Activated naive CD8-positive, alpha-beta T cell treated with anti-CD3 and anti-CD28 coated beads, Interleukin-2, amount 50 U/mL, for 24 hours (primary cell): ENCODE measurements around the gene ZNF341.

Experiments
- ATAC-seq: fragments of 150-1000 bp; cut with Tn5 transposase; one replicate; pipeline ENCODE4 v1.10.0; 2021
- DNase-seq: peaks from one replicate; pipeline ENCODE4 v3.0.0; 2021
- H3K27ac Mint-ChIP-seq: one replicate; pipeline ENCODE4 v1.8.0; 2021; ENCODE audit warnings: mild to moderate bottlenecking, mixed read lengths
- H3K27me3 Mint-ChIP-seq: one replicate; pipeline ENCODE4 v1.8.0; 2021; ENCODE audit warnings: mixed read lengths
- H3K36me3 Mint-ChIP-seq: one replicate; pipeline ENCODE4 v1.8.0; 2021; ENCODE audit warnings: low read depth, mixed read lengths
- H3K4me1 Mint-ChIP-seq: one replicate; pipeline ENCODE4 v1.8.0; 2021; ENCODE audit warnings: mixed read lengths
- H3K4me3 Mint-ChIP-seq: one replicate; pipeline ENCODE4 v1.8.0; 2021; ENCODE audit warnings: mild to moderate bottlenecking, moderate library complexity, mixed read lengths
- H3K9me3 Mint-ChIP-seq: one replicate; pipeline ENCODE4 v1.8.0; 2021; ENCODE audit warnings: mixed read lengths

The ZNF341 gene

GRCh38 chr20:33713865-33714367, 17.9 kb upstream of the ZNF341 start:
- DNase-seq (no peak), ATAC-seq (no peak)
- Mint-ChIP-seq H3K27ac (no peak overlapping the region), H3K4me3 (no peak overlapping the region), H3K9me3 (no peaks in the 10 kb centered on the region), H3K36me3 (peaks cover 13% of the 10 kb centered on the region), H3K27me3 (no peaks in the 10 kb centered on the region), H3K4me1 (peaks cover 20% of the 10 kb centered on the region)

DNA sequence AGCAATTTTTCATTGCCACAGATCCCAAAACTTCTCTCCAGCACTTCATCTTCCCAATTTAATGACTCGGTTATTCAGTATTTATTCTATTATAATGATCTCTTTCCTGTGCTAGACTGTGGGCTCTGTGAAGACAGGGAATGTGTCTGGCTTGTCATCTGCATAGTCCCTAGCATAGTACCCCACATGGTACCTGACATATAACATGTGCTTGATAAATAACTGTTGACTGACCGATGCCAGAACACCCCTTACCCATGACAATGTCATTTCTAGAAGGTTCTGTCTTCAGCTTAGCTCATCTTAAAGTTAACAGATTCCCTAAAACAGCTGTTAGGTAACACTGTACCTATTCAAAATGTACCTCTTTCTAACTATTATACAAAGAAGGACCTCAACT, 15.3 kb upstream of the ZNF341 start:
- Mint-ChIP-seq H3K27me3 (no peaks in the 10 kb centered on the region), H3K4me3 (no peak overlapping the region), H3K9me3 (peaks cover 4% of the 10 kb centered on the region), H3K27ac (no peak overlapping the region), H3K4me1 (peaks cover 24% of the 10 kb centered on the region), H3K36me3 (peaks cover 10% of the 10 kb centered on the region)
- DNase-seq (no peak), ATAC-seq (no peak)

GRCh38 chr20:33719277-33719988, 12.4 kb upstream of the ZNF341 start:
- peaks cover 2% of the 10 kb centered on the region for H3K36me3 Mint-ChIP-seq
- peak overlapping the region; percentile 78 for H3K4me3 Mint-ChIP-seq
- H3K9me3 Mint-ChIP-seq, result peaks cover 4% of the 10 kb centered on the region
- DNase-seq (no peak), ATAC-seq (no peak)
- peaks cover 24% of the 10 kb centered on the region for H3K4me1 Mint-ChIP-seq
- H3K27me3 Mint-ChIP-seq, result no peaks in the 10 kb centered on the region
- H3K27ac Mint-ChIP-seq, result peak overlapping the region; percentile 83

DNA sequence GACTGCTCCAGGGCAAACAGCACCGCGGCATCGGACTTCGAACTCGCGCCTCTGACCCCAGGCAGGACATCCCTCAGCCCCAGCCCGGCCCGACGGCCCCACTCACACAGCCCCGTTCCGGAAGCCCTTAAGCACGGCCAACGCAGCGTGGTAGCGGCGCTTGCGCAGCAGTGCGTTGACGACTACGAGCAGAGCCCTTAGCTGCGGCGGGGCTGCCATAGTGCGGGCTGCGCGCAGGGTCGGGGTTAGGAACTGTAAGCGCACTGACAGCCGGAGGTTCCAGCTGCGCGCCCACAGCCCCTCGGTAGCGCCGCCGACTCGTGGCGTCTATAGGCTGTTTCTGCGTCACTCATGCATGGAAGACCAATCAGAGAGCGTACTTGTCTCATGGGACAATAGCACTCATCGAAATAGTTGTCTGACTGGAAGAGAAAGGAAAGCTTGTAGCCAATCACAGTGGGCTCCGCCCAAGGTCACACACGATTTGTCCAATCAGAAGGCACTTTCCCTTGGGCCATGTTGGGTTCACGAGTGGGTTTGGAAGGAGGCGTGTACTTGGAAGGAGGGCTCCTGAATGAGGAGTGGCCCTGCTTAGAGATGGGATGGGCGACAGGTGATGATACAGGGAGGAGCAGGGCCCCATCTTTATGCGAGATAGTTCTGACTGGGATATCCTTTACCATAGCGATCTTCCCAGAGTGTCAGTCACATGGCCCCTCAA, 11.6 kb upstream of the ZNF341 start, which contains the start of gene PXMP4:
TSS of gene PXMP4 (minus strand) at position 322 of the 721 bp plus-strand sequence. CDS start at position 219, 103 bp downstream.
- Mint-ChIP-seq H3K27ac (peak within 1 kb of the TSS; percentile 83), H3K27me3 (no peaks in the 10 kb centered on the region), H3K9me3 (peaks cover 4% of the 10 kb centered on the region), H3K4me1 (peaks cover 24% of the 10 kb centered on the region), H3K4me3 (peak within 1 kb of the TSS; percentile 78), H3K36me3 (peaks cover 2% of the 10 kb centered on the region)
- ATAC-seq (peak; percentile 99), DNase-seq (peak; percentile 79)

- DNase-seq, result no peak
- Mint-ChIP-seq H3K36me3 (peaks cover 2% of the 10 kb centered on the region), H3K4me3 (no peak overlapping the region), H3K27me3 (no peaks in the 10 kb centered on the region), H3K27ac (no peak overlapping the region), H3K4me1 (peaks cover 24% of the 10 kb centered on the region), H3K9me3 (peaks cover 4% of the 10 kb centered on the region)
- no peak for ATAC-seq
Measured at GRCh38 chr20:33721391-33722140, 10.2 kb upstream of the ZNF341 start.

- ATAC-seq, result no peak
- peaks cover 4% of the 10 kb centered on the region for H3K9me3 Mint-ChIP-seq
- no peaks in the 10 kb centered on the region for H3K27me3 Mint-ChIP-seq
- H3K4me1 Mint-ChIP-seq, result peaks cover 13% of the 10 kb centered on the region
- H3K4me3 Mint-ChIP-seq, result no peak overlapping the region
- H3K36me3 Mint-ChIP-seq, result peaks cover 2% of the 10 kb centered on the region
- no peak for DNase-seq
- H3K27ac Mint-ChIP-seq, result no peak overlapping the region
Measured at GRCh38 chr20:33724439-33725094, 7.2 kb upstream of the ZNF341 start.

- Mint-ChIP-seq H3K9me3 (no peaks in the 10 kb centered on the region), H3K4me3 (no peak overlapping the region), H3K36me3 (no peaks in the 10 kb centered on the region), H3K4me1 (peaks cover 4% of the 10 kb centered on the region), H3K27ac (no peak overlapping the region), H3K27me3 (no peaks in the 10 kb centered on the region)
- ATAC-seq (no peak), DNase-seq (no peak)
Measured at GRCh38 chr20:33725607-33726264, 6.1 kb upstream of the ZNF341 start.

DNA sequence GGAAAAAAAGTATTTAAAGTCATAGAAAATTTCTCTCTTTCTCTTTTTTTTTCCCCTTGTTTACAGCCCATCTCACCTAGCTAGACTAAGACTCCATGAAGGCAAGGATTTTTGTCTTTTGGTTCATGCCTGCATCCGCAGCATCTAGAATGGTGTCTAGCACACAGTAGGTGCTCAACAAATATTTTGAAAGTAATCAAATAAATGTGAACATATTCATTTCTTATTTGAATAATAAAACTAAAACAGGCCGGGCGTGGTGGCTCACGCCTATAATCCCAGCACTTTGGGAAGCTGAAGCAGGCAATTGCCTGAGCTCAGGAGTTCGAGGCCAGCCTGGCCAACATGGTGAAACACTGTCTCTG, 4.7 kb upstream of the ZNF341 start:
- H3K27me3 Mint-ChIP-seq, result no peaks in the 10 kb centered on the region
- H3K4me3 Mint-ChIP-seq, result no peak overlapping the region
- peaks cover 9% of the 10 kb centered on the region for H3K4me1 Mint-ChIP-seq
- ATAC-seq (no peak), DNase-seq (no peak)
- H3K9me3 Mint-ChIP-seq, result no peaks in the 10 kb centered on the region
- no peaks in the 10 kb centered on the region for H3K36me3 Mint-ChIP-seq
- H3K27ac Mint-ChIP-seq, result no peak overlapping the region

- ATAC-seq (no peak), DNase-seq (no peak)
- H3K36me3 Mint-ChIP-seq, result no peaks in the 10 kb centered on the region
- no peak overlapping the region for H3K27ac Mint-ChIP-seq
- H3K27me3 Mint-ChIP-seq, result no peaks in the 10 kb centered on the region
- H3K4me3 Mint-ChIP-seq, result no peak overlapping the region
- H3K4me1 Mint-ChIP-seq, result peaks cover 14% of the 10 kb centered on the region
- H3K9me3 Mint-ChIP-seq, result no peaks in the 10 kb centered on the region
Measured at GRCh38 chr20:33727806-33728205, 4.0 kb upstream of the ZNF341 start.

DNA sequence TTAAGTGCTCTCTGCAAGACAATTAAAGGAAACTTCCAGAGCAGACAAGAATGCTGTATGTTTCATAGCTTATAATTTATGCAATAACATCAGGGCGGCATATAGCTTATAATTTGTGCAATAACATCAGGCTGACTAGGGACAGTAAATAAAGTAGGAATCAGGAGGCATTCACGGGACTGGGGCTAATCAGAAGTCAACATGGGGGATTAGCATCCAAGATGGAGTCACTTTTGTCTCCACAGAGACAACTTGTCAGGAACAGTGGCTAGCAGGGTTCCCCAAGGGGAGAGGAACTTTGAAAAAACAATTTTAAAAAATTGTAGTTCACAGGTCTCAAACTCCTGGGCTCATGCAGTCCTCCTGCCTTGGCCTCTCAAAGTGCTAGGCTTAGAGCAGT, 3.3 kb upstream of the ZNF341 start:
- no peak for ATAC-seq
- Mint-ChIP-seq H3K4me3 (no peak overlapping the region), H3K9me3 (no peaks in the 10 kb centered on the region), H3K27ac (no peak overlapping the region), H3K36me3 (no peaks in the 10 kb centered on the region), H3K4me1 (peaks cover 21% of the 10 kb centered on the region), H3K27me3 (no peaks in the 10 kb centered on the region)
- DNase-seq, result no peak

DNA sequence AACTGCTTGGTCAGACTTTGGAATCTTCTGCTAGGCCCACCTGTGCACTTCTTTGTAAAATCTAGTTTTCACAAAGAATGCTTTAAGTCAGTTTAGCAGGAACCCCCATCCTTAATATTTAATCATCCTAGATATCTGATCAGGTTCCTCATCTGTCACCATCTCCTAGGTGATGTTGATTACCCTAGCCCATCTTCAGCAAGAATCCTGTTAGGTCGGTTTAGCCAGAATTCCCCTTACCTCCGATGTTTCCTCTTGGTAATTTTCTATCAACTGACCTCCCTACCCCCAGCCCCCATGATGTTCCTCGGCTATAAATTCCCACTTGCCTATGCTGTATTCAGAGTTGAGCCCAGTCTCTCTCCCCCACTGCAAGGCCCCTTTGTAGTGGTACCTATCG, 2.7 kb upstream of the ZNF341 start:
- H3K9me3 Mint-ChIP-seq, result no peaks in the 10 kb centered on the region
- no peaks in the 10 kb centered on the region for H3K27me3 Mint-ChIP-seq
- peaks cover 27% of the 10 kb centered on the region for H3K4me1 Mint-ChIP-seq
- no peak overlapping the region for H3K4me3 Mint-ChIP-seq
- no peak overlapping the region for H3K27ac Mint-ChIP-seq
- DNase-seq, result no peak
- H3K36me3 Mint-ChIP-seq, result no peaks in the 10 kb centered on the region
- no peak for ATAC-seq

- ATAC-seq (no peak), DNase-seq (no peak)
- Mint-ChIP-seq H3K27me3 (no peaks in the 10 kb centered on the region), H3K4me1 (peaks cover 30% of the 10 kb centered on the region), H3K4me3 (peak overlapping the region; percentile 78), H3K36me3 (peaks cover 5% of the 10 kb centered on the region), H3K9me3 (peaks cover 7% of the 10 kb centered on the region), H3K27ac (peak overlapping the region; percentile 76)
Measured at GRCh38 chr20:33730946-33731692, 677 bp upstream of the ZNF341 start.

DNA sequence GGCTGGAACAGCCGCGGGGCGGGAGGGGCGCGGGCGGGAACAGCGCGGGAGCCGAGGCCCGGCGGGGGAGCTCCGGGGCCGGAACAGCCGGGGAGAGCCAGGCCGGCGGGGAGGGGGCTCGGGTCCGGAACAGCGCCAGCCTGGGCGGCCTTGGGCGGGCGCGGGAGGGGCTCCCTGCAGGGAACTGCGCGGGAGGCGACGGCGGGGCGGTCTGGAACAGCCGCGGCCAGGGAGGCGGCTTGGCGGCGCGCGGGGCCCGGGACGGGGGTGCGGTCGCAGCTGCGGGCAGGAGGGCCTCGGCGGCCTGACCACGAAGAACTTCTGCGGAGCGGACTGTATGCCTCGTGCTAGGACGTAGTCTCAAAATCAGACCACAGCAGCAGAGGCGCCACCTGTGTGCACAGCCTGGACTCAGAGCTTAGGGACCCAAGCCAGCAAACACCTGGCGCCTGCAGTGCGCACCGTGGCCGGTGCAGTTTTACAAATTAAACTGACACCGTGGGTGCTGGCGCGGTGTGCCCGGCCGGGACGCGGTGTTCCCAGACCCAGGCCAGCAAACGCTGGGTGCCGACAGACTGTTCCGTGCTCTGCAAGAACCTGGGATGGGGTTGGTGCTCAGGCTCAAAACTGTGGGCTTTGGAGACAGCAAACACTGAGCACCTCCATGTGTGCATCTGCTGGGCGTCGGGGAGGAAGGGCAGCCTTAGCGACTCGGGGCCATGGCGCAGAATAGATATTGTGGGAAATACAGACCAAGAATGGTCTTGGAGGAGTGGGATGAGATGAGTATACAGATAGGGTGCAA, 572 bp downstream of the ZNF341 start:
- Mint-ChIP-seq H3K9me3 (peaks cover 14% of the 10 kb centered on the region), H3K4me1 (peaks cover 30% of the 10 kb centered on the region), H3K27ac (peak overlapping the region; percentile 53), H3K36me3 (peaks cover 15% of the 10 kb centered on the region), H3K4me3 (peak overlapping the region; percentile 82), H3K27me3 (no peaks in the 10 kb centered on the region)
- peak; percentile 77 for DNase-seq
- peak; percentile 70 for ATAC-seq
